Caco-2 (cell line): ENCODE results near the gene RABGAP1L. TPM values are rescaled to one million over a fixed set of nuclear protein-coding genes. Genes with fewer than 3 reads are reported as not detected.

ENCODE experiments used
- BruUV-seq: library from RNA; stranded (reverse); fragments of 400-500 nt; replicated peaks from 2 replicates; lab custom pipeline; 2021; lab: Mats Ljungman, UMichigan
- CTCF ChIA-PET: fragments of 300-600 bp; sonication (Branson Sonifier 250); formaldehyde crosslinking; loops from one replicate; lab custom pipeline; 2022; ENCODE audit warnings: antibody characterized with exemption; lab: Charles Lee
- POLR2A ChIA-PET: fragments of 300-600 bp; sonication (Branson Sonifier 250); formaldehyde crosslinking; loops from one replicate; lab custom pipeline; 2022; ENCODE audit warnings: antibody characterized with exemption; lab: Charles Lee
- DNase-seq, 2 experiments: peaks; one replicate each; pipeline versions ENCODE4 v3.0.0 to v3.0.0-alpha.2; 2020 to 2022
- H3K27me3 ChIP-seq: replicated peaks from 2 replicates; pipeline ENCODE4 v1.6.0; 2011; ENCODE audit warnings: low read length; ENCODE audit not compliant: control insufficient read depth, insufficient read depth
- H3K36me3 ChIP-seq: 2 replicates; pipeline ENCODE4 v1.5.1; 2011; ENCODE audit warnings: low read length; ENCODE audit not compliant: control insufficient read depth, insufficient read depth
- H3K4me1 ChIP-seq: fragments of 250-450 bp; sonication (Bioruptor Pico); 2 replicates; pipeline ENCODE4 v1.5.1; 2020; ENCODE audit warnings: mild to moderate bottlenecking
- H3K4me3 ChIP-seq: 2 replicates; pipeline ENCODE4 v1.5.1; 2011; ENCODE audit warnings: low read depth, mild to moderate bottlenecking, control low read depth, low read length
- H3K9me3 ChIP-seq: fragments of 250-450 bp; sonication (Bioruptor Pico); 2 replicates; pipeline ENCODE4 v1.5.1; 2020; ENCODE audit warnings: mild to moderate bottlenecking, moderate library complexity
- H3K27ac Mint-ChIP-seq: one replicate; pipeline ENCODE4 v1.8.0; 2022; ENCODE audit warnings: mixed read lengths; ENCODE audit not compliant: unreplicated experiment
- H3K27me3 Mint-ChIP-seq: one replicate; pipeline ENCODE4 v1.8.0; 2022; ENCODE audit warnings: mixed read lengths; ENCODE audit not compliant: insufficient read depth, unreplicated experiment
- H3K36me3 Mint-ChIP-seq: one replicate; pipeline ENCODE4 v1.8.0; 2022; ENCODE audit warnings: mild to moderate bottlenecking, mixed read lengths; ENCODE audit not compliant: insufficient read depth, unreplicated experiment
- H3K4me1 Mint-ChIP-seq: one replicate; pipeline ENCODE4 v1.8.0; 2022; ENCODE audit warnings: low read depth, mixed read lengths; ENCODE audit not compliant: unreplicated experiment
- H3K4me3 Mint-ChIP-seq: one replicate; pipeline ENCODE4 v1.8.0; 2022; ENCODE audit warnings: mild to moderate bottlenecking, moderate library complexity, mixed read lengths; ENCODE audit not compliant: unreplicated experiment
- H3K9me3 Mint-ChIP-seq: one replicate; pipeline ENCODE4 v1.8.0; 2022; ENCODE audit warnings: mixed read lengths; ENCODE audit not compliant: unreplicated experiment
- CTCF ChIP-seq, 2 experiments: fragments of 200-600 bp in 1 of 2; IDR thresholded peaks; 1 replicate in 1 of 2; 2 replicates in 1 of 2; pipeline versions ENCODE4 v1.5.1 to v1.8.0; 2011 to 2022; ENCODE audit warnings: antibody characterized with exemption in 1 of 2, control low read depth in 1 of 2, inconsistent platforms in 1 of 2, low read depth in 1 of 2, low read length in 1 of 2, mild to moderate bottlenecking in 1 of 2, moderate library complexity in 1 of 2; ENCODE audit not compliant: insufficient read depth in 1 of 2, severe bottlenecking in 1 of 2, unreplicated experiment in 1 of 2
- intact Hi-C: fragments of 100-400 bp; cut with micrococcal nuclease; formaldehyde crosslinking; loops from one replicate; pipeline ENCODE4 v1.10.0; 2022; ENCODE audit not compliant: unreplicated experiment
- total RNA-seq: library from RNA; stranded (reverse); gene quantifications from 2 replicates; pipeline ENCODE4 v1.2.3, GENCODE V29; 2022

The RABGAP1L gene
- total RNA-seq, 1 experiment from 2014 or later, result 20.3 TPM

- Mint-ChIP-seq H3K27ac (no peak overlapping the region), H3K4me3 (no peak overlapping the region), H3K36me3 (no peaks in the 10 kb centered on the region), H3K9me3 (no peaks in the 10 kb centered on the region), H3K27me3 (no peaks in the 10 kb centered on the region), H3K4me1 (peaks cover 8% of the 10 kb centered on the region)
- H3K27me3 ChIP-seq, result no peaks in the 10 kb centered on the region
- H3K36me3 ChIP-seq, result no peaks in the 10 kb centered on the region
- intact Hi-C loops, result no loop called here
- H3K4me1 ChIP-seq, result peaks cover 7% of the 10 kb centered on the region
- H3K4me3 ChIP-seq, result no peak overlapping the region
- no peak for DNase-seq
- no TSS peak for BruUV-seq
- ChIA-PET POLR2A (no interaction called here), CTCF (no interaction called here)
- no peak for TF ChIP-seq CTCF (IDR thresholded peaks at IDR 0.05; ENCODE audit: insufficient read depth in 1 of 2, low read depth in 1 of 2, low read length in 1 of 2, severe bottlenecking in 1 of 2, unreplicated experiment in 1 of 2)
- H3K9me3 ChIP-seq, result no peaks in the 10 kb centered on the region
Measured at GRCh38 chr1:174761335-174761734, 602.0 kb downstream of the RABGAP1L start.

GRCh38 chr1:174761901-174762585 is 602.7 kb downstream of the RABGAP1L start:
- no peaks in the 10 kb centered on the region for H3K9me3 Mint-ChIP-seq
- ChIA-PET POLR2A (no interaction called here), CTCF (no interaction called here)
- no peak overlapping the region for H3K4me3 Mint-ChIP-seq
- H3K4me1 Mint-ChIP-seq, result peaks cover 14% of the 10 kb centered on the region
- Histone ChIP-seq H3K9me3 (no peaks in the 10 kb centered on the region), H3K4me3 (no peak overlapping the region), H3K27me3 (no peaks in the 10 kb centered on the region), H3K36me3 (no peaks in the 10 kb centered on the region), H3K4me1 (peaks cover 14% of the 10 kb centered on the region)
- intact Hi-C loops, result no loop called here
- no peak for DNase-seq
- H3K27ac Mint-ChIP-seq, result no peak overlapping the region
- no TSS peak for BruUV-seq
- no peak for TF ChIP-seq CTCF (IDR thresholded peaks at IDR 0.05; ENCODE audit: insufficient read depth in 1 of 2, low read depth in 1 of 2, low read length in 1 of 2, severe bottlenecking in 1 of 2, unreplicated experiment in 1 of 2)
- H3K36me3 Mint-ChIP-seq, result no peaks in the 10 kb centered on the region
- no peaks in the 10 kb centered on the region for H3K27me3 Mint-ChIP-seq

- Mint-ChIP-seq H3K36me3 (no peaks in the 10 kb centered on the region), H3K27ac (no peak overlapping the region), H3K4me1 (peaks cover 34% of the 10 kb centered on the region), H3K27me3 (no peaks in the 10 kb centered on the region), H3K9me3 (no peaks in the 10 kb centered on the region), H3K4me3 (no peak overlapping the region)
- CTCF ChIA-PET, result no interaction called here
- no peak for TF ChIP-seq CTCF (IDR thresholded peaks at IDR 0.05; ENCODE audit: insufficient read depth in 1 of 2, low read depth in 1 of 2, low read length in 1 of 2, severe bottlenecking in 1 of 2, unreplicated experiment in 1 of 2)
- Histone ChIP-seq H3K9me3 (no peaks in the 10 kb centered on the region), H3K4me3 (no peak overlapping the region), H3K27me3 (no peaks in the 10 kb centered on the region), H3K36me3 (no peaks in the 10 kb centered on the region), H3K4me1 (peaks cover 23% of the 10 kb centered on the region)
- DNase-seq, result no peak
- intact Hi-C loops, result no loop called here
- BruUV-seq, result no TSS peak
- POLR2A ChIA-PET, result no interaction called here
Measured at GRCh38 chr1:174764191-174764590, 604.9 kb downstream of the RABGAP1L start.
